SIG-M5 (cell line): ENCODE measurements around the gene WNT3A.
"Not testable (repeated sequence)": the region's sequence is repeated elsewhere in the genome, so short reads cannot be mapped to it uniquely, and the experiment has no call there.

Experiments
- DNase-seq: peaks from one replicate; lab custom pipeline; 2025; lab: John Stamatoyannopoulos, UW

Gene WNT3A, protein sequence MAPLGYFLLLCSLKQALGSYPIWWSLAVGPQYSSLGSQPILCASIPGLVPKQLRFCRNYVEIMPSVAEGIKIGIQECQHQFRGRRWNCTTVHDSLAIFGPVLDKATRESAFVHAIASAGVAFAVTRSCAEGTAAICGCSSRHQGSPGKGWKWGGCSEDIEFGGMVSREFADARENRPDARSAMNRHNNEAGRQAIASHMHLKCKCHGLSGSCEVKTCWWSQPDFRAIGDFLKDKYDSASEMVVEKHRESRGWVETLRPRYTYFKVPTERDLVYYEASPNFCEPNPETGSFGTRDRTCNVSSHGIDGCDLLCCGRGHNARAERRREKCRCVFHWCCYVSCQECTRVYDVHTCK

DNA sequence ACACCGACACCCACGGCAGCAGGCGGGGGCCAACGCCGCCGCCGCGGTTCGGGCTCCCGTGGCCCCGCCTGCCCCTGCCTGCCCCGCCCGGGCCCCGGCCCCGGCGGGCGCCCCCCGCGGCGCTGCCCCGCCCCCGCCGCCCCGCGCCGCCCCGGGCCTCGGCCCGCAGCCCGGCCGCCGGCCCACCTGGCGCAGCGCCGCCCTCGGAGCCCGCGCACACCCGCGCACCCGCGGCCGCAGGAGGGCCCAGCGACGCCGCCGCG lies at the start of gene WNT3A:
Gene WNT3A, plus strand, starts transcription at position 213 of the 263 bp plus-strand sequence. CDS start 131 bp downstream, outside the sequence.
- DNase-seq = no peak

DNA sequence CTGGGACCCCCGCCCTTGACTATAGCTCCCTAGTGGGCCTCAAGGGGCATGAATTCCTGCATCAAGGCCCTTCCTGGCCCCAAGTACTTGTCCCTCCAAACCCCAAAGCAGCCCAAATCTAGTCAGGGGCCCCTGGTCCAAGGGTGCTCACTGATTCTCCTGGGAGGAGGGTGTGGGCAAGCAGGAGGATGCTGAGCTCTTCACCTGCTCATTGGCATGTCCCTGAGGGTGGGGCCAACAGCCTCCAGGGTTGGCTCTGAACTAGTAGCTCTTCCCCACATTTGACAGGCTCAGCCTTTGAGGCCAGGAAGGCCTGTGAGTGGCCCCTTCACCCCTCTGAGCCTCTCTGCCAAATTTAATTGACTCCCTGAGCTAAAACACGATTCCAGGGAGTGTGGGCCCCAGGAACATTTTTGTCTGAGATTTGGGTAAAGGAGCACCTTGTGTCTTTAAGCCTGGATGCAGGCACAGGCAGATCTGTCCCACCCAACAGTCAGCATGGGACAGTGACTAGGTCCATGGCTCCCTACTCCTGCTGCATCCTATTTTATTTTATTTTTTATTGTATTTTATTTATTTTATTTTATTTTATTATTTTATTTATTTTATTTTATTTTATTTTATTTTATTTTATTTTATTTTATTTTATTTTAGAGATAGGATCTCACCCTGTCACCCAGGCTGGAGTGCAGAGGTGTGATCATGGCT lies 48.0 kb upstream of the WNT3A start:
- no peak for DNase-seq

DNA sequence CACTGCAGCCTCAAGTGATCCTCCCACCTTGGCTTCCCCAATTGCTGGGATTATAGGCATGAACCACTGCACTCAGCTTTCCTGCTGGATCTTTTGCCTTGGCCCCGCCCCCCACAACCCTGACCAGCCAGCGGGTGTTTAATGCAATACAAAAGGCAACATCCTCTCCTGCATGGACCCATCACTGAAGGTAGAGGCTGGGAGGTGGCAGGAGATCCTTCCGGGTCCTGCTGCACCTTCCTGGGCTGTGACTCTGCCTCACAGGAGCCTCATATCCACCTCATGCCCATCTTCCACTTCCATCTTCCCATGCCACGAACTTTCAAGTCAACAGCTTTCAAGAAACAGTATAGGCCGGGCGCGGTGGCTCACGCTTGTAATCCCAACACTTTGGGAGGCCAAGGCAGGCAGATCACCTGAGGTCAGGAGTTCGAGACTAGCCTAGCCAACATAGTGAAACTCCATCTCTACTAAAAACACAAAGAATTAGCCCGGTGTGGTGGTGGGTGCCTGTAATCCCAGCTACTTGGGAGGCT lies 47.4 kb upstream of the WNT3A start:
- no peak for DNase-seq

DNA sequence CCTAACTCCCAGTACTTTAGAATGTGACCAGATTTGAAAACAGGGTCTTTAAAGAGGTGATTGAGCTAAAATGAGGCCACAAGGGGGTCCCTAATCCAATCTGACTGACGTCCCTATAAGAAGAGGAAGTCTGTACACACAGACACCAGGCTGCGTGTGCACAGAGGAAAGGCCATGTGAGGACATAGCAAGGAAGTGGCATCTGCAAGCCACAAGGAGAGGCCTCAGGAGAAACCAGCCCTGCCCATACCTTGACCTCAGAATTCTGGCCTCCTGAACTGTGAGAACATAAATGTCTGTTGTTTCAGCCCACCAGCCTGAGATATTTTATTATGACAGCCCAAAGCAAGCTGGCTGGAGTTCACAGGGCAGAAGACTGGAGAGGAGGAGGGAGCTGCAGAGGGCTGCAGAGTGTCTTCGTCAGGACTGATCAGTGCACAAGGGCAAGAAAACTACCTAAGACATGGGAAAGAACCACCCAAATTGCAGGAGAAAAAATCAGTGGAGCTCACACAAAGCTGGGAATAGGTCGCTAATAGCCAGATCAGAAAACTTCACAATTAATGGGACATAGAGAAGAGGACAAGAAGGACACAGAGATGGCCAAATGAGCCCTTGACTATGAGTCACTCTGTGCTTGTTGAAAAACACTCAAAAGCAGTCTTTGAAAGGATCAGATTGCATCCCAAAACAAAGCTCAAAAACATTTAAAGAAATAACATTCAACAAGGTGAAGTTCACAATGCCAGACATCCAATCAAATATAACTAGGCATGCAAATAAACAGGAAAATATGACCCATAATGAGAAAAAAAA lies 44.9 kb upstream of the WNT3A start:
- no peak for DNase-seq

DNA sequence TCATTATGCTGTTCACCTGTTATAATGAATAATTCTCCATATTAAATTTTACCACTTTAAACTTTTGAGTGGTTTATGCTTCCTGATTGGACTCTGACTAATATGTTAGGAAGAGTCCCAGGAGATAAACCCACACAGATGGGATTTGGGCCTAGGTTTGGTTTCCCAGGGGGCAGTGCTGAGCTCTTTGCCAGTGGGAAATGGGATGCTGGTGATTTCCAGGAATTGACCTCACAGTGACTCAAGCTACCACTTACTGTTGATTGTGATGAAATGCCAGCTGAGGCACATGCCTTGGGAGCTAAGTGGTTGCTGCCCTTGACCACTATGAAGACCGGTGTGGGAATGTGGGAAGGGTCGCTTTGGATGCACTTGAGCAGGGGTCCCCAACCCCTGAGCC lies 40.1 kb upstream of the WNT3A start:
- not testable (repeated sequence) for DNase-seq

DNA sequence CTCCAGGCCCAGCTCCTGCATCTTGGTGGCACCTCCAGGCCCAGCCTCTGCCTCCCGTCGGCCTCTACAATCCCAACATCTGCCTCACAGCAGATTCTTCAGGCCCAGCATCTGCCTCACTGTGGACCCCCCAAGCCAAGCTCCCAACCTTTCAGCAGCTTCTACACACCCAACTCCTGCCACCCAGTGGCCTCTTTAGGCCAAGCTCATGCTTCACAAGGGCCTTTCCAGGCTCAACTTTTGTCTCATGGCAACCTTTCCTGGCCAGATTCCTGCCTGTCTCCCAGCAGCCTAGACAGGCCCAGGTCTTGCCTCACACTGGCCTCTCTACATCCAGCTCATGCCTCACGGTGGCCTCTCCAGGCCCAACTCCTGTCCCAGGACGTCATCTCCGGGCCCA lies 39.0 kb upstream of the WNT3A start:
- not testable (repeated sequence) for DNase-seq

DNA sequence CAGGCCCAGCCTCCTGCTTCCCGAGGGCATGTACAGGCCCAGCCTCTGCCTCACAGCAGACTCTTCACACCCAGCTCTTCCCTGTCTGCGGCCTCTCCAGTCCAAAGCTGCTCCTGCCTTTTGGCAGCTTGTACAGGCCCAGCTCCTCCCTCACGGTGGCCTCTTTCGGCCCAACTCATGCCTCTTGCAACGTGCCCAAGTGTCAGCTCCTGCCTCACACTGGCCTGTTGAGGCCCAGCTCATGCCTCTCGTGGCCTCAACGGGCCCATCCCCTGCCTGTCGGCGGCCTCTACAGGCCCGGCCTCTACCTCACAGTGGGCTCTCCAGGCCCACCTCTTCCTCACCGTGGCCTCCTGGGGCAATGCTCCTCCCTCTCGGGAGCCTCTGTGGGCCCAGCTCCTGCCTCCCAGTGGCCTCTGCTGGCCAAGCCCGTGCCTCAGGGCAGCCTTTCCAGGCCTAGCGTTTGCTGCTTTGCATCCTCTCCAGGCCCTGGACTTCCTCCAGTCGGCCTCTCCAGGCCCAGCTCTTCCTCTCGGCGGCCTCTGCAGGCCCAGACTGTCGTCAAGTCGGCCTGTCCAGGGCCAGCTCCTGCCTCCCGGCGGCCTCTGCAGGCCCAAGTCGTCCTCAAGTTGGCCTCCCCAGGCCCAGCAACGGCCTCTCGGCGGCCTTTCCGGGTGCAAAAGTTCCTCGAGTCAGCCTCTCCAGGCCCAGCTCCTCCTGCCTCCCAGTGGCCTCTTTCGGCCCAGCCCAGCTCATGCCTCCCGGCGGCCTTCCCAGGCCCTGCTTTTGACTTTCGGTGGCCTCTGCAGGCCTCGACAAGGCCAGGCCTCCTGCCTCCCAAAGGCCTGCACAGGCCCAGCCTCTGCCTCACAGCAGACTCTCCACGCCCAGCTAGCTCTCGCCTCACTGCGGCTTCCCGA lies 36.5 kb upstream of the WNT3A start:
- DNase-seq = not testable (repeated sequence)

DNA sequence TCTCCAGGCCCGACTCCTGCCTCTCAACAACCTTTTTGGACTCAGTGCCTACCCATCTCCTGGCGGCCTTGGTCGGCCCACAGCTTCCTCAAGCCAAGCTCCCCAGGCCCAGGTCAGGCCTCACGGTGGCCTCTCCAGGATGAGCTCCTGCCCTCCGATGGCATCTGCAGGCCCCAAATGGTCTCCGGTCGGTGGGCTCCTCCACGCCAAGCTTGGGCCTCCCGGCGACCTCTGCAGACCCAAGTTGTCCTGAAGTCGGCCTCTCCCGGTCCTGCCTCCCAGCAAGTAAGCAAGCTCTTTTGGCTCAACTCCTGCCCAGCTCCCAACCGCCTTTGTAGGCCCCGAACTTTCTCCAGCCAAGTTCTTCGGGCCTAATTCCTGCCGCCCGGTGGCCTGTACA lies 35.6 kb upstream of the WNT3A start:
- not testable (repeated sequence) for DNase-seq

DNA sequence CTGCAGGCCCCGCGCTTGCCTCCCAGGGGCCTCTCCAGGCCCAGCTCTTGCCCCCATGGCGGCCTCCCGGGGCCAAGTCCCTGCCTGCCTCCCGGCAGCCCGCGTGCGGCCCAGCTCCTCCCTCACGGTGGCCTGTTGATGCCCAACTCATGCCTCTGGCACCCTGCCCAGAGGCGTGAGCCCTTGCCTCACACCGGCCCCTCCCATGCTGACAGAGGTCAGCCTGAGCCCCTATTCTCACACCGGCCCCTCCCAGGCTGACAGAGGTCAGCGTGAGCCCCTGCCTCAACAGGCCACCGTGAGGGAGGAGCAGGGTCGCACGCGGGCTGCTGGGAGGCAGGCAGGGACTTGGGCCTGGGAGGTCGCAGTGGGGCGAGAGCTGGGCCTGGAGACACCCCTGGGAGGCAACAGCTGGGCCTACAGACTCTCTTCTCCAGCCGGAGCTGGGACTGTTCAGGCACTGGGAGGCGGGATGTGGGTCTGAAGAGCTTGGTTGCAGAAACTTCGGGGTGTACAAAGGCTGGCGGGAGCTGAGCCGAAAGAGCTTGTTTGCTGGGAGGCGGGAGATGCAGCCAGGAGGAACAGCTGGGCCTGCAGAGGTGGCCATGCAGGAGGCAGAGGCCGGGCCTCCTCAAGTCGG lies 35.0 kb upstream of the WNT3A start:
- DNase-seq = not testable (repeated sequence)

DNA sequence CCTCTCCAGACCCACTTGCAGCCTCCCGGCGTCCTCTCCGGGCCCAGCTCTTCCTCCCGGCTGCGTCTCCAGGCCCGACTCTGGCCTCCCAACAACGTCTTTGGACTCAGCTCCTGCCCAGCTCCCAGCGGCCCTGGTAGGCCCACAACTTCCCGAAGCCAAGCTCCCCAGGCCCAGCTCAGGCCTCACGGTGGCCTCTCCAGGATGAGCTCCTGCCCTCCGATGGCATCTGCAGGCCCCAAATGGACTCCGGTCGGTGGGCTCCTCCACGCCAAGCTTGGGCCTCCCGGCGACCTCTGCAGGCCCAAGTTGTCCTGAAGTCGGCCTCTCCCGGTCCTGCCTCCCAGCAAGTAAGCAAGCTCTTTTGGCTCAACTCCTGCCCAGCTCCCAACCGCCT lies 34.5 kb upstream of the WNT3A start:
- not testable (repeated sequence) for DNase-seq

DNA sequence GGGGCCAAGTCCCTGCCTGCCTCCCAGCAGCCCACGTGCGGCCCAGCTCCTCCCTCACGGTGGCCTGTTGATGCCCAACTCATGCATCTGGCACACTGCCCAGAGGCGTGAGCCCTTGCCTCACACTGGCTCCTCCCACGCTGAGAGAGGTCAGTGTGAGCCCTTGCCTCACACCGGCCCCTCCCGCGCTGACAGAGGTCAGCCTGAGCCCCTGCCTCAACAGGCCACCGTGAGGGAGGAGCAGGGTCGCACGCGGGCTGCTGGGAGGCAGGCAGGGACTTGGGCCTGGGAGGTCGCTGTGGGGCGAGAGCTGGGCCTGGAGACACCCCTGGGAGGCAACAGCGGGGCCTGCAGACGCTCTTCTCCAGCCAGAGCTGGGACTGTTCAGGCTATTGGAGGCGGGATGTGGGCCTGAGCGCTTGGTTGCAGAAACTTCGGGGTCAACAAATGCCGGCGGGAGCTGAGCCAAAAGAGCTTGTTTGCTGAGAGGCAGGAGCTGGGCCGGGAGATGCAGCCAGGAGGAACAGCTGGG lies 33.9 kb upstream of the WNT3A start:
- DNase-seq = not testable (repeated sequence)

DNA sequence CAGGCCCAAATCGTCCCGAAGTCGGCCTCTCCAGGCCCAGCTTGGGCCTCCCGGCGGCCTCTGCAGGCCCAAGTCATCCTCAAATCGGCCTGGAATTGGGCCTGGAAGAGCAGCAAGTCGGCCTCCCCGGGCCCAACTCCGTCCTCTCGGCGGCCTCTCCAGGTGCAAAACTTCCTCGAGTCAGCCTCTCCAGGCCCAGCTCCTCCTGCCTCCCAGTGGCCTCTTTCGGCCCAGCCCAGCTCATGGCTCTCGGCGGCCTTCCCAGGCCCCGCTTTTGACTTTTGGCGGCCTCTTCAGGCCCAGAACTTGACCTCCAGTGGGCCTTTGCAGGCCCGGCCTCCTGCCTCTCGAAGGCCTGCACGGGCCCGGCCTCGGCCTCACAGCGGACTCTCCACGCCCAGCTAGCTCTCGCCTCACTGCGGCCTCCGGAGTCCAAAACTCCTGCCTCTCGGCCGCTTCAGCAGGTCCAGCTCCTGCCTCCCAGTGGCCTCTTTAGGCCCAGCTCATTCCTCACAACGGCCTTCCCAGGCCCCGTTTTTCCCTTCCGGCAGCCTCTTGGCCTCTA lies 33.0 kb upstream of the WNT3A start:
- not testable (repeated sequence) for DNase-seq

DNA sequence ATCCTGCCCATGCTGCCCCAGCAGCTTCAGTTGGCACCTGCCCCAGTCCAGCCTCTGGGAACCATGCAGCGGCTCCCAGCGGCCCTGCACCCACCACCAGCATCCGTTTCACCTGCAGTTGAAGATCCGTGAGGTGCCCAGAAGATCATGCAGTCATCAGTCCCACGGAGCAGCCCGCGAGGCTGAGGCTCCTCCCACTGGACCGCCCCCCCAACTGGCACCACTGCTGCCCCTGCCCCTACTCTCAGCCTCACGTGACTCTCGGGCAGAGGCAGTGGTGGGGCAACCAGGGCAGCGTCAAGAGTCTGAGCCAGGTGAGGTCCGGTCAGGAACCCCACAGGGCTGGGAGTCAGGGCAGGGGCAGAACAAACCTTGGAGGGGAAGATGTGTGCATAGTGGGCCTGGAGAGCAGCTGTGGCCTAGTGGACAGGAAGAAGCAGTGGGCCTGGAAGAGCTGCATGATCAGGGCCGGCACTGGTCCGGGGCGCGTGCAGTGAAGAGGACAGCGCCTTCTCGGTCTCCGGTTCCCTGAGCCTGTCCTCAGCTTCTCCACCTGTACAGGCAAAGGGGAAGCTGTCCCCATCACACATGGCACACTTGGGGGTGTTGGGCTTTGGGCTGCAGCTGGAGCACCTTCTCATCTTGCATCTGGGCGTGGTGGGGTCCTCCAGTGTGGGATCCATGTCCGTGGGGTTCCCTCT lies 31.1 kb upstream of the WNT3A start:
- not testable (repeated sequence) for DNase-seq

DNA sequence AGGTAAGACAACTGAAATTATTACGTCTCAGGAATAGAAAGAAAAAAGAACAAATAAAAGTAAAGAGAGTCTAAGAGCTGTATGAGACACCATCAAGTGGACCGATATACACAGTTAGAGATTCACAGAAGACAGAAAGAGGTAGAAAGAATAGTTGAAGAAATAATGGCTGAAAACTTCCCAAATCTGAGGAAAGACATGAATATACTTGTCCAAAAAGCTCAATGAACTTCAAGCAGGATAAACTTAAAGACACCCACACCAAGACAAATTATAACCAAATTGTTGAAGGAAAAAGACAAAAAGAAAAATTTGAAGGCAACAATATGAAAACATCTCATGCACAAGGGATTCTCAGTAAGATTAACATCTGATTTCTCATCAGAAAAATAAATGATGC lies 19.6 kb upstream of the WNT3A start:
- DNase-seq = no peak

DNA sequence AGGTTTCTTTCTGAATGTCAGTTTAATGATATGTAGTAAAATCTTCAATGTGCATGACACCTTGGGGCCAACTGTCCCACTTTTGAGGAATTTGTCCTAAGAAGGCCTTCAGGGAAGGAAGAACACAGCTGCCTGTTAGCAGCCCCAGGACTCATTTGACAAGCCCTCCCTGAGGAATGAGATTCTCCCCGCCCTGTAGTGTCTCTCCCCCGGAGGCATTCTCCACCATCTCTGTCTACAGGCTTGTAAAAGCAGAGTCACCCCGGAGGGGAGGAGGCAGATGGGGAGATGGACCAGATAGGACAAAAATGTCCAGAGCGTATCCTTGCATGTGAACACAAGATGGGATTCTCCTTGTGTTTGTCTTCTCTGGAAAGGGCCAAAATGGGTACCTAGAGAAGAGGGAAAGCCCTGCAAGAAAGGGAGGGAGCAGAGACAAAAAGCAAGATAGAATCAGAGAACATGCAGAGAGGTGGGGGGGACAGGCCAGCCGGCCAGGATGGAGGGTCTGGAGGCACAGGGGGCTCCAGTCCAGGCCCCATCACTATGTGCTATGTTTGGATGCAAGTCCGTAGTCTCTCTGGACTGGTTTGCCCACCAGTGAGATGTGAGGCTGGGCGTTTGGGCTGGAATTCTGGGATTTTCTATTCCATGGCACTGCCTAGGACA lies 12.0 kb upstream of the WNT3A start:
- no peak for DNase-seq

DNA sequence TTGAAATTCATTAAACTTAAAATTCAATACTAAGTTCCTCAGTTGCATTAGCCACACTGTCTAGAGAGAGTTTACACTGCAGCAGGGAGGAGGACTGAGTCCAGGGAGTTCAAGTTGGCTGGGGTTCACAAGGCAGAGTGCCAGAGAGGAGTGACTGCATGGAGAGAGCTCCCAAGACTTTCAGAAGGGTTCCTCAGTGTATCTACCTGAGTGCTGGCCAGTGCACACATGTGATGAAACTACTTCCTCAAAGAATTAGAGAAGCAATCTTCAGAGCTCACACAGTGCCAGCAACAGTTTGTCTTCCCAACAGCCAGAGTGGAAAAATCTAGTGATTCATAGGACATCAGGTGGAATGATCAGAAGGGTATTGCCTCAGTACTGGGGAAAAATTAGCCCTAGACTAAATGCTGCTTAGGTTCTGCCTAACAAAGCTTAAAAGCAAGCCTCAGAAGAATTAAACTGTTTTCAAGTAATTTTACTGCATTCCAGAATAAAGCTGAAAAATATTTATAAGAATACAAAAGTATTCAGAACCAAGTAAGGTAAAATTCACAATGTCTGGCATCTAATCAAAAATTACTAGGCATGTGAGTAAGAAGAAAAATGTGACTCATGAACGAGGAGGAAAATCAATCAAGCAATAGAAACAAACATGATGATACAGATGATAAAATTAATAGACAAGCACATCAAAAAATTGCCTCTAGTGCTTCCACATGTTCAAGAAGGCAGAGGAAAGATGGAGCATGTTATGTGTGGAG lies 10.4 kb upstream of the WNT3A start:
- no peak for DNase-seq

DNA sequence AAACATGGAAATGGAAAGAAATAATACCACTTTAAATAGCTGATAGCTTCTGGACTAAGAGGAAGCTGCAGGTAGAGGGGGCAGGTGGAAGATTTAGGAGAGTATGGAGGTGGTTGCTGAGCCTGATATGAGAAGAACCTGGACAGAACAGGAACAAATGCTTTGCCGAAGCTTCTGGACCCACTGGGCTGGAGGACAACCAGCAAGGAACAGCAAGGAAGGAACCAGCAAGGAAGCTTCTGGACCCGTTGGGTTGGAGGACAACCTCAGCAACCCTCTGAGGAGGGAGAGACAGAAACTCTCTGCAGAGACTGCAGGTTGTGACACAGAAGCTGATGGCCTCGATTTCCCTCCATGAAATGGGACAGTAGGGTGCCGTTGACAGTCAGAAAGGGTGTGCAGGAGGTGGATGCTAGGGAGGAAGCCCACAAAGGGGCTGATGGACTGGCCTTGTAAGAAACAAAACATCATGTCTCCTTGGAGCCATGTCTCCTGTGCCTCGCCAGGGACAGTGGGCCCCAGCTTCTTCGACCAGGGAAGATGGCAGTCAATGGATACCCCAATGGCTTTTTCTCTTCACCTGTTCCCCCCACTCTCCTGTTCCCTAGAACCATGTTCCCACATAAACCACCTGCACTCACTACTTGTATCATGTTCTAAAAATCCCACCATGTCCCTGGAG lies 8.3 kb upstream of the WNT3A start:
- no peak for DNase-seq
